ENCODE results near the gene FOXN4.

The FOXN4 gene

DNA sequence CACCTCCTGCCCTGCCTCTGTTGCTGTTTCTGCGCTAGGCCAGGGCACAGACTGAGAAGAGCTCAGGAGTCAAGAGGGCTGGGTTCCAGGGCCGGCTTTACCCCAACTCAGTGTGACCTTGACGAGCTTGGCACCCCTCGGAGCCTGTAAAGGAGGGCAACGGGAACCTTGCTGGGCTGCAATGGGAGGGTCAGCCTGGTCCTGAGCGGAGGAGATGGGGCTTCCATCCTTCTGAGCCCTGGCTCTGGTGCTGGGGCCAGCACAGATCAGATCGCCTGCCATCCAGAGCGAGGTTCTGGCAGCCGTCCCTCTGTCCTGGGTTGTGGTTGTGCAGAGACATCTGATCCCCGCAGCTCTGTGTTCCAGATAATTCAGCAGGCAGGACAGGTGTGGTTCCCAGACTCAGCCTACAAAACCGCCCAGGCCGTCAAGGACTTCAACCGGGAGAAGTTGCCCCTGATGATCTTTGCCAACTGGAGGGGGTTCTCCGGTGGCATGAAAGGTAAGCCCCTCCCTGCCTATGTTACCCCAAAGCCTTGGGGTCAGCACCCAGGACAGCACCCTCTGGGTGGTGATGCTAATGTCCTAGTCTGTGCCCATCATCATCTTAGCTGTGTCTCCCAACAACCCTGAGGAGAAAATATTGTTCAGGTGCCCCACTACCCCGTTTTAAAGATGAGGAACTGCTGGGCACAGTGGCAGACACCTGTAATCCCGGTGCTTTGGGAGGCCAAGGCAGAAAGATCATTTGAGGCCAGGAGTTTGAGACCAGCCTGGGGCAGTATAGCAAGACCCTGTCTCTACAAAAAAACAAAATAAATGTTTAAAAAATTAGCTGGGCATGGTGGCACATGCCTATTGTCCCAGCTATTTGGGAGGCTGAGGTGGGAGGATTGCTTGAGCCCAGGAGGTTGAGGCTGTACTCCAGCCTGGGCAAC is 50.2 kb downstream of the FOXN4 start:
- DNase-seq (ENCODE audit: low read depth, low spot score) = no peak

DNA sequence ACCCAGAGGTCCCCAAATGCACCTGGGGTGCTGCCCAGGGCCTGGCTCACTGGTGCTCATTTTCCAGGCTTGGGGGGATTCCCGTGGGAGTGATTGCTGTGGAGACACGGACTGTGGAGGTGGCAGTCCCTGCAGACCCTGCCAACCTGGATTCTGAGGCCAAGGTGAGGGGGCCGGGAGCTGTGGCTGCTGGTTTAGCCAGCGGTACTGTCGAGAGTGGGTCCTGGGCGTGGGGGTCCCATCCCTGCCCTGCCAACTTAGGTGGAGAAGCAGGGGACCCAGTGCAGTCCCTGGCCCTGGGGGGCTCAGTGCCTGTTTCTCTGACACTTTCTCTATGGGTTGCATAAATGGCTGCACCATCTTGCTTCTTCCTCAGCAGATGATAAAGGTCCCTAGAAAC is 50.9 kb downstream of the FOXN4 start:
- DNase-seq (ENCODE audit: low read depth, low spot score) = no peak

DNA sequence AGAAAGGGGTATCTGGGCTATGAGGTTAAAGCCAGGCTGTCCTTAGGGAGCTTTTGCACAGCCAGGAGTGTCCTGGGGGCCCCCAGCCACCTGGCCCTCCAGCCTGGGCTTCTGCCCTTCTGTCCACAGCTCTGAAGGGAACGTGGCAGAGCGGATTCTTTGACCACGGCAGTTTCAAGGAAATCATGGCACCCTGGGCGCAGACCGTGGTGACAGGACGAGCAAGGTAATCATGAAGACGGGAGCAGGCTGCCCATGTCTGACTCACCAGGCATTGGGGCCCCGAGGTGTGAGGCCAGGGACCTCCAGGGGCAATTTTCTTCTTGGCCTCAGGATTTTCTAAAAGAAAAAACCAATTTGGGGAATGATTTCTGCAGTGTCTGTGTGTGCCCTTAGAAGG is 53.1 kb downstream of the FOXN4 start:
- no peak for DNase-seq (ENCODE audit: low read depth, low spot score)

- no peak for DNase-seq (ENCODE audit: low read depth, low spot score)
Observed at GRCh38 chr12:109255377-109255776, 53.7 kb downstream of the FOXN4 start.

DNA sequence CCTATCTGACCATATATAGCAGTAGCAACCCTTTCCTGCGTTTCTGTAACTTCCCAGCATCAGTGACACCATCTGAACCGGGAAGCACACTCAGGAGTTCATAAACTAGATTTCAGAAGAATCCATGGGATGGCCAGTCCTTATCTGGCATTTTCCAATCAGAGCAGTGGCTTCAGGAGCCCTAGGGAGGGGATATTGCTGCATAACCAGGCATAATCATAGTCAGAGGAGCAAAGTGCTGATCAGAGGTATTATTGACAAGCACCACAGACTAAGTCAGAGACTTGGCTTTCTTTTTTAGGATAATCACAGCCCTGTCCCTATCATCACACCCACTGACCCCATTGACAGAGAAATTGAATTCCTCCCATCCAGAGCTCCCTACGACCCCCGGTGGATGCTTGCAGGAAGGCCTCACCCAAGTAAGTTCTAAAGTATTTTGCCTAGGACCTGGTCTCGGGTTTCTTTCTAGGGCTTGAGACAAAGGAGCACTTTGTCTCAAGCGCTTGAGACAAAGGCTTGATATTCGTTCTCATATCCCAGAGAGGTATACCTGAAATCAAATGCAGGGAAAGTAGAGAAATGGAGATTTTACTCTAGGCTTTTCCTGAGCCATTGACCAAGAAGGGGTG is 55.1 kb downstream of the FOXN4 start:
- no peak for DNase-seq (ENCODE audit: low read depth, low spot score)

GRCh38 chr12:109252799-109253198 is 56.3 kb downstream of the FOXN4 start:
- DNase-seq (ENCODE audit: low read depth, low spot score) = no peak

DNA sequence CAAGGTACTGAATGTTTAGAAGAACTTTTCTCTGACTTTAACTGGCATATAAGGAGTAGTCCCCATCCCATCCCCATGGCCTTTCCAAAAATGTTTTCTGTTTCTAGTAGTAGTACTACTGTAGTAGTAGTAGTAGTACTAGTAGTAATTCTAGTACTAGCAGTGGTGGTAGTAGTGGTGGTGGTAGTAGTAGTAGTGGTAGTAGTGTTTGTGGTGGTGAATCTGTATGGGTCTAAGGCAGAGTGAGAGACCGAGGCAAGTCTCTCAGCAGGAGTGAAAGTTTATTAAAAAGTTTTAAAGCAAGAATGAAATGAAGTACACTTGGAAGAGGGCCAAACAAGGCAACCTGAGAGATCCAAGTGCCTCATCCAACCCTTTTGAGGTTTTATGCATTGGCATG is 58.6 kb downstream of the FOXN4 start:
- no peak for DNase-seq (ENCODE audit: low read depth, low spot score)

- DNase-seq (ENCODE audit: low read depth, low spot score) = no peak
Observed at GRCh38 chr12:109247831-109248654, 61.0 kb downstream of the FOXN4 start.

GRCh38 chr12:109246221-109246620 is 62.9 kb downstream of the FOXN4 start:
- no peak for DNase-seq (ENCODE audit: low read depth, low spot score)

DNA sequence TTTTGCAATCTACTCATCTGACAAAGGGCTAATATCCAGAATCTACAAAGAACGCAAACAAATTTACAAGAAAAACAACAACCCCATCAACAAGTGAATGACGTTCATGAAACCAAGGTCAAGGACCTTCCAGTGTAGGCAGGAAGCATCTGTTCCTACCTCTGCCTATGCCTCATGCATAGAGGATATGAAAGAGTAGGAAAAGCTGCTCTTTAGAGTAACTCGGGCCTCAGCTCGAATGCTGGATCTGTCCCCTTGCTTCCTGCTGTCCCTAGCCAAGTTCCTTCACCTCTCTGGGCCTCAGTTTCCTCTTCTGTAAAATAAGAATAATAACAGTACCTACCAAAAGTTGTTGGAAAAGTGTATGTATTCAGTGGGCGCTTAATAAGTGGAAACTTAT is 65.0 kb downstream of the FOXN4 start:
- DNase-seq (ENCODE audit: low read depth, low spot score) = no peak

DNA sequence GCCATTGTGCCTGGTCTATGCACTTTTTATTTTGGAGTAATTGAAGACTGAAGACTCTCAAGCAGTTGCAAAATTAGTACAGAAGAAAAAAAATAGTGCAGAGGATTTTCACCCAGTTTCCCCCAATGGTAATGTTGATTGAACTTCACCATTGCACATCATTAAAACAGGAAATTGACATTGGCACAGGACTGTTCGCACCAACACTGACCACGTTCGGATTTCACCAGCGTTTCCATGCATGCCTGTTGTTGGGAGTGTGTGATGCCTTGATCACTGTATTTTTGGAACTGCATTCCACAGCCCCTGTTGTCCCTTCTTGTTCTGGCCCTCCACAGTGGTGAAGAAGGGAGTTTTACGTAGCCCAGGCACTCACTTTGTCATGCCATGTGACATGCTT is 67.1 kb downstream of the FOXN4 start:
- no peak for DNase-seq (ENCODE audit: low read depth, low spot score)

GRCh38 chr12:109240365-109240764 is 68.7 kb downstream of the FOXN4 start:
- DNase-seq (ENCODE audit: low read depth, low spot score) = no peak

- DNase-seq (ENCODE audit: low read depth, low spot score) = no peak
Observed at GRCh38 chr12:109239691-109240090, 69.4 kb downstream of the FOXN4 start.

DNA sequence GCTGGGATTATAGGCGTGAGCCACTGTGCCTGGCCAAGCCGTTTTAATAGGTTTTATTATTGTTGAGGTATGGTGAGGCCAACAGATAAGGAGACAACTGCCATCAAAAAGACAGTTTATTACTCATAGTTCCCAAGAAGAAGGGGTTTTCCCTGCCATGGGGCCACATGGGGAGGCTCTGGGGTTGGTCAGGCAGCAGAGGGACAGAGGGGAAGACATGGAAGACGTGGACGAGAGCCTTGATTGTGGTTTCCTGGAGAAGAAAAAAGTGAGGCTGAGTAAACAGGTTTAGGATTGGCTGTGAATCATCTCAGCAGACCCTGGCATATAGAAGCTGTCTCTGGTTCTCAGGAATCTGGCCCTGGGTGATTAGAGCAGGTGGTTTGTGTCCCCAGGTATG is 69.9 kb downstream of the FOXN4 start:
- DNase-seq (ENCODE audit: low read depth, low spot score) = no peak

GRCh38 chr12:109236257-109236656 is 72.8 kb downstream of the FOXN4 start:
- no peak for DNase-seq (ENCODE audit: low read depth, low spot score)

DNA sequence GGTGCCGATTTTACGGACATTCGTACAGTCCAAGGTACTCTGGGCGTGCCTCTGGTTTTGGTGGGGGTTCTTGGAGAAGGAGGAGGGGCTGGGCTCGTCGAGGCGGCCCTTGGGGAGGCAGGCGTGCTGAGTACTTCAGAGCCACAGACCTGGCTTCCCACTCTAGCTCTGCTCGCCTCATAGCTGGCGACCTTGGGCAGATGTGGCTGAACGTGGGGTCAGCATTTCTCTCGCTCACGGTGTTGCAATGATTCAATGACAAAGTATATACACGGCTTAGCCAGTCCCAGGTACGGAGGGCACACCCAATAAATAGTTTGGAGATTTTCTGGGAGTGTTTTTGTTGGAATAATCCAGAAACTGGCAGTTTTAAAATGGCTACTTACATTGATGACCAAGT is 75.1 kb downstream of the FOXN4 start:
- no peak for DNase-seq (ENCODE audit: low read depth, low spot score)

DNA sequence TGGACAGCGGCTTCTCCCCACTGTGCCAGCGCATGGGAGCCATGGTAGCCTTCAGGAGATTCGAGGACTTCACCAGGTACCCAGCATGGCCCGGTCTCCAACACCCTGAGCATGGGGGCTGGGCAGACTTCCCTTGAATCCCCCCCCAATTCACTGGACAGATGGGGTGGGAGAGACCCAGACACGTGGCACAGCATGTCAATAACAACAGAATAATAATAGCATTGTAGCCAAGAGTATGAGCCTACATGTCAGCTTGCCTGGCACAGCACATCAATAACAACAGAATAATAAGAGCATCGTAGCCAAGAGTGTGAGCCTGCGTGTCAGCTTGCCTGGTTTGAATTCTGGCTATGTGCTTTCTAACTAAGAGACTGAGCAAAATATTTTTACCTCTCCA is 76.4 kb downstream of the FOXN4 start:
- no peak for DNase-seq (ENCODE audit: low read depth, low spot score)

- DNase-seq (ENCODE audit: low read depth, low spot score) = no peak
Observed at GRCh38 chr12:109230193-109230592, 78.9 kb downstream of the FOXN4 start.

DNA sequence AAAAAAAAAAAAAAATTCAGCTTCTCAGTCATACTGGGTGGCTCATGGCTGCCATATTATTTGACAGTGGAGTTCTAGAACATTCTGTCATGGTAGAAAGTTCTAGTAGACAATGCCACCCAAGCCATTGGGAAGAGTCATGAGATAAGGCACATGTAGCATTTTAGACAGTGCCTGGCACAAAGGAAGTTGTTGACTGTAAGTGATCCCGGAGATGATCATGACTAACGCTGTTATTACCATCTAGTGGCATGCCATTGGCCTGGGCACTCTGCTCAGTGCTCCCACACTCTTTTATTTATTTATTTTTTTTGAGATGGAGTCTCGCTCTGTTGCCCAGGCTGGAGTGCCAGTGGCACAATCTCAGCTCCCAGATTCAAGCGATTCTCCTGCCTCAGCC is 80.4 kb downstream of the FOXN4 start:
- DNase-seq (ENCODE audit: low read depth, low spot score) = no peak
